ENCODE measurements around the gene PROSER2. TPM values are rescaled to one million over a fixed set of nuclear protein-coding genes. Genes with fewer than 3 reads are reported as not detected.

Gene PROSER2
- polyA plus RNA-seq, 6 donors from 2014 or later, result 0.31 to 0.59 TPM; not detected in 4

GRCh38 chr10:11830836-11831519 lies 7.8 kb downstream of the PROSER2 start:
- H3K9me3 Mint-ChIP-seq, result peaks cover 0 to 1% (median 0%) of the 10 kb centered on the region in 7 donors
- peaks cover 11 to 16% (median 15%) of the 10 kb centered on the region in 3 donors for H3K27me3 Mint-ChIP-seq
- no peaks in the 10 kb centered on the region for H3K36me3 Mint-ChIP-seq
- no peaks in the 10 kb centered on the region for H3K4me1 Mint-ChIP-seq
- DNase-seq, result no peak
- peak overlapping the region in 1 of 6 donors; percentile 23 for H3K27ac Mint-ChIP-seq
- no peak overlapping the region for H3K4me3 Mint-ChIP-seq
- ATAC-seq (ENCODE audit: low read depth in 2 of 2), result no peak

- peaks cover 0 to 1% (median 0%) of the 10 kb centered on the region in 7 donors for H3K9me3 Mint-ChIP-seq
- no peaks in the 10 kb centered on the region for H3K36me3 Mint-ChIP-seq
- H3K4me1 Mint-ChIP-seq, result no peaks in the 10 kb centered on the region
- peaks cover 7 to 13% (median 11%) of the 10 kb centered on the region in 3 donors for H3K27me3 Mint-ChIP-seq
- H3K4me3 Mint-ChIP-seq, result no peak overlapping the region
- no peak overlapping the region for H3K27ac Mint-ChIP-seq
- no peak for DNase-seq
- ATAC-seq (ENCODE audit: low read depth in 2 of 2), result no peak
These were observed 8.4 kb downstream of the PROSER2 start for GRCh38 chr10:11831520-11831951.

GRCh38 chr10:11832042-11832441 lies 8.9 kb downstream of the PROSER2 start:
- Mint-ChIP-seq H3K4me1 (no peaks in the 10 kb centered on the region), H3K27me3 (peaks cover 5 to 10% (median 7%) of the 10 kb centered on the region in 3 donors), H3K27ac (no peak overlapping the region), H3K9me3 (peaks cover 0 to 1% (median 0%) of the 10 kb centered on the region in 7 donors), H3K4me3 (no peak overlapping the region), H3K36me3 (no peaks in the 10 kb centered on the region)
- no peak for ATAC-seq (ENCODE audit: low read depth in 2 of 2)
- DNase-seq, result no peak

- Mint-ChIP-seq H3K4me3 (no peak overlapping the region), H3K4me1 (no peaks in the 10 kb centered on the region), H3K27ac (no peak overlapping the region), H3K27me3 (peaks cover 0 to 5% (median 0%) of the 10 kb centered on the region in 3 donors), H3K36me3 (no peaks in the 10 kb centered on the region), H3K9me3 (no peaks in the 10 kb centered on the region)
- ATAC-seq (ENCODE audit: low read depth in 2 of 2), result no peak
- DNase-seq, result no peak
These were observed 11.9 kb downstream of the PROSER2 start for GRCh38 chr10:11835061-11835460.

GRCh38 chr10:11835704-11836103 lies 12.5 kb downstream of the PROSER2 start:
- Mint-ChIP-seq H3K4me1 (no peaks in the 10 kb centered on the region), H3K4me3 (no peak overlapping the region), H3K36me3 (no peaks in the 10 kb centered on the region), H3K27ac (no peak overlapping the region), H3K9me3 (no peaks in the 10 kb centered on the region), H3K27me3 (peaks cover 0 to 5% (median 0%) of the 10 kb centered on the region in 3 donors)
- ATAC-seq (ENCODE audit: low read depth in 2 of 2), result no peak
- DNase-seq, result no peak

- ATAC-seq (ENCODE audit: low read depth in 2 of 2), result no peak
- no peaks in the 10 kb centered on the region for H3K36me3 Mint-ChIP-seq
- H3K9me3 Mint-ChIP-seq, result no peaks in the 10 kb centered on the region
- no peak for DNase-seq
- no peaks in the 10 kb centered on the region for H3K4me1 Mint-ChIP-seq
- peaks cover 0 to 5% (median 0%) of the 10 kb centered on the region in 3 donors for H3K27me3 Mint-ChIP-seq
- no peak overlapping the region for H3K27ac Mint-ChIP-seq
- H3K4me3 Mint-ChIP-seq, result no peak overlapping the region
These were observed 14.4 kb downstream of the PROSER2 start for GRCh38 chr10:11837372-11838161.

GRCh38 chr10:11838298-11838852 lies 15.2 kb downstream of the PROSER2 start:
- Mint-ChIP-seq H3K27me3 (peaks cover 0 to 5% (median 0%) of the 10 kb centered on the region in 3 donors), H3K9me3 (no peaks in the 10 kb centered on the region)

GRCh38 chr10:11841375-11841774 lies 18.2 kb downstream of the PROSER2 start:
- Mint-ChIP-seq H3K4me1 (no peaks in the 10 kb centered on the region), H3K9me3 (no peaks in the 10 kb centered on the region), H3K36me3 (no peaks in the 10 kb centered on the region), H3K27ac (no peak overlapping the region), H3K27me3 (no peaks in the 10 kb centered on the region), H3K4me3 (no peak overlapping the region)
- ATAC-seq (ENCODE audit: low read depth in 2 of 2), result no peak
- DNase-seq, result no peak

More at GRCh38 chr10:11838298-11838852, 15.2 kb downstream of the PROSER2 start:
- Mint-ChIP-seq H3K4me1 (no peaks in the 10 kb centered on the region), H3K4me3 (no peak overlapping the region), H3K36me3 (no peaks in the 10 kb centered on the region), H3K27ac (no peak overlapping the region)
- ATAC-seq (ENCODE audit: low read depth in 2 of 2) (no peak), DNase-seq (no peak)

GRCh38 chr10:11842411-11842810 lies 19.3 kb downstream of the PROSER2 start:
- Mint-ChIP-seq H3K27ac (no peak overlapping the region), H3K4me3 (no peak overlapping the region), H3K27me3 (no peaks in the 10 kb centered on the region), H3K4me1 (no peaks in the 10 kb centered on the region), H3K9me3 (no peaks in the 10 kb centered on the region), H3K36me3 (no peaks in the 10 kb centered on the region)
- ATAC-seq (ENCODE audit: low read depth in 2 of 2), result no peak
- no peak for DNase-seq

- DNase-seq, result no peak
- H3K9me3 Mint-ChIP-seq, result no peaks in the 10 kb centered on the region
- H3K4me1 Mint-ChIP-seq, result no peaks in the 10 kb centered on the region
- no peaks in the 10 kb centered on the region for H3K36me3 Mint-ChIP-seq
- H3K27me3 Mint-ChIP-seq, result no peaks in the 10 kb centered on the region
- no peak overlapping the region for H3K27ac Mint-ChIP-seq
- no peak for ATAC-seq (ENCODE audit: low read depth in 2 of 2)
- H3K4me3 Mint-ChIP-seq, result no peak overlapping the region
These were observed 22.0 kb downstream of the PROSER2 start for GRCh38 chr10:11845113-11845512.

GRCh38 chr10:11846542-11846941 lies 23.4 kb downstream of the PROSER2 start:
- no peaks in the 10 kb centered on the region for H3K4me1 Mint-ChIP-seq
- DNase-seq, result no peak
- H3K27me3 Mint-ChIP-seq, result no peaks in the 10 kb centered on the region
- H3K4me3 Mint-ChIP-seq, result no peak overlapping the region
- no peaks in the 10 kb centered on the region for H3K9me3 Mint-ChIP-seq
- no peak for ATAC-seq (ENCODE audit: low read depth in 2 of 2)
- peak overlapping the region in 1 of 6 donors; percentile 28 for H3K27ac Mint-ChIP-seq
- no peaks in the 10 kb centered on the region for H3K36me3 Mint-ChIP-seq

GRCh38 chr10:11849277-11849676 lies 26.1 kb downstream of the PROSER2 start:
- ATAC-seq (ENCODE audit: low read depth in 2 of 2), result no peak
- Mint-ChIP-seq H3K4me3 (no peak overlapping the region), H3K4me1 (no peaks in the 10 kb centered on the region), H3K36me3 (no peaks in the 10 kb centered on the region), H3K9me3 (no peaks in the 10 kb centered on the region), H3K27me3 (no peaks in the 10 kb centered on the region), H3K27ac (no peak overlapping the region)
- no peak for DNase-seq

GRCh38 chr10:11849911-11850310 lies 26.8 kb downstream of the PROSER2 start:
- H3K27ac Mint-ChIP-seq, result no peak overlapping the region
- no peaks in the 10 kb centered on the region for H3K9me3 Mint-ChIP-seq
- H3K4me3 Mint-ChIP-seq, result no peak overlapping the region
- H3K36me3 Mint-ChIP-seq, result no peaks in the 10 kb centered on the region
- DNase-seq (no peak), ATAC-seq (ENCODE audit: low read depth in 2 of 2) (no peak)
- no peaks in the 10 kb centered on the region for H3K27me3 Mint-ChIP-seq
- H3K4me1 Mint-ChIP-seq, result no peaks in the 10 kb centered on the region

GRCh38 chr10:11851910-11852309 lies 28.8 kb downstream of the PROSER2 start:
- Mint-ChIP-seq H3K27me3 (no peaks in the 10 kb centered on the region), H3K9me3 (no peaks in the 10 kb centered on the region), H3K27ac (no peak overlapping the region), H3K4me3 (no peak overlapping the region), H3K36me3 (no peaks in the 10 kb centered on the region), H3K4me1 (no peaks in the 10 kb centered on the region)
- ATAC-seq (ENCODE audit: low read depth in 2 of 2) (no peak), DNase-seq (no peak)

Data from naive B cell (primary cell).